SK-N-SH (cell line): ENCODE data around the gene HRK. TPM values are rescaled to one million over a fixed set of nuclear protein-coding genes. Genes with fewer than 3 reads are reported as not detected.
A peak's percentile ranks its signal among the peaks of the same experiment; 100 is the strongest.

Source experiments
- CTCF ChIA-PET: fragments of 300-600, 350-600 bp; formaldehyde crosslinking; extraction: SDS; loops from one replicate; lab custom pipeline; 2021; lab: Yijun Ruan, JAX
- POLR2A ChIA-PET: fragments of 350-600 bp; sonication (Branson Sonifier 250); formaldehyde crosslinking; extraction: SDS; loops from one replicate; lab custom pipeline; 2020; ENCODE audit warnings: antibody characterized with exemption, inconsistent platforms; lab: Yijun Ruan, JAX
- DNase-seq: peaks from one replicate; pipeline ENCODE4 v3.0.0; 2012
- H2AFZ ChIP-seq: fragments of 200-600 bp; sonication (generic); 2 replicates; pipeline ENCODE4 v1.8.1; 2016; ENCODE audit warnings: antibody characterized with exemption, mild to moderate bottlenecking, low read depth
- H3F3A ChIP-seq: fragments of 200-600 bp; sonication (generic); replicated peaks from 2 replicates; pipeline ENCODE3; 2016; ENCODE audit warnings: antibody characterized with exemption, mild to moderate bottlenecking; ENCODE audit not compliant: insufficient read depth
- H3K27ac ChIP-seq, 2 experiments: fragments of 200-500 bp in 1 of 2; fragments of 200-600 bp in 1 of 2; sonication (Bioruptor generic) in 1 of 2; sonication (generic), shearing (Covaris generic) in 1 of 2; 2 replicates each; pipeline versions ENCODE4 v1.5.1 to v1.6.1; 2014 to 2016; ENCODE audit warnings: low read depth in 2 of 2, inconsistent platforms in 1 of 2, low read length in 1 of 2, mild to moderate bottlenecking in 1 of 2, mixed read lengths in 1 of 2
- H3K27me3 ChIP-seq: fragments of 200-600 bp; sonication (generic), shearing (Covaris generic); 2 replicates; pipeline ENCODE4 v1.6.1; 2016; ENCODE audit warnings: mixed run types; ENCODE audit not compliant: insufficient read depth
- H3K36me3 ChIP-seq, 2 experiments: fragments of 200-500 bp in 1 of 2; fragments of 200-600 bp in 1 of 2; sonication (Bioruptor generic) in 1 of 2; sonication (generic) in 1 of 2; replicated peaks in 1 of 2; 2 replicates each; pipeline versions ENCODE3 to v1.5.1; 2014 to 2016; ENCODE audit warnings: low read length in 1 of 2, mild to moderate bottlenecking in 1 of 2; ENCODE audit not compliant: insufficient read depth in 2 of 2, control insufficient read depth in 1 of 2
- H3K4me1 ChIP-seq, 2 experiments: fragments of 200-500 bp in 1 of 2; fragments of 200-600 bp in 1 of 2; sonication (Bioruptor generic) in 1 of 2; sonication (generic), shearing (Covaris generic) in 1 of 2; 2 replicates each; pipeline versions ENCODE4 v1.5.1 to v1.6.1; 2014 to 2016; ENCODE audit warnings: low read depth in 1 of 2, low read length in 1 of 2, mixed run types in 1 of 2; ENCODE audit not compliant: insufficient read depth in 2 of 2, control insufficient read depth in 1 of 2
- H3K4me2 ChIP-seq: fragments of 200-600 bp; sonication (generic), shearing (Covaris generic); 2 replicates; pipeline ENCODE4 v1.6.1; 2017; ENCODE audit warnings: mixed run types
- H3K4me3 ChIP-seq, 2 experiments: fragments of 200-500 bp in 1 of 2; fragments of 200-600 bp in 1 of 2; sonication (Bioruptor generic) in 1 of 2; sonication (generic), shearing (Covaris generic) in 1 of 2; 2 replicates each; pipeline versions ENCODE4 v1.5.1 to v1.8.1; 2014 to 2016; ENCODE audit warnings: low read depth in 2 of 2, inconsistent platforms in 1 of 2, low read length in 1 of 2, mild to moderate bottlenecking in 1 of 2, mixed read lengths in 1 of 2, moderate library complexity in 1 of 2
- H3K79me2 ChIP-seq: fragments of 200-600 bp; sonication (generic); 2 replicates; pipeline ENCODE4 v1.8.1; 2017; ENCODE audit warnings: mild to moderate bottlenecking; ENCODE audit not compliant: insufficient read depth
- H3K9ac ChIP-seq: fragments of 200-600 bp; sonication (generic); 2 replicates; pipeline ENCODE4 v1.6.1; 2017; ENCODE audit warnings: mixed run types
- H3K9me2 ChIP-seq: fragments of 200-600 bp; sonication (generic); 2 replicates; pipeline ENCODE4 v1.6.1; 2017; ENCODE audit warnings: mixed run types
- H3K9me3 ChIP-seq: fragments of 200-600 bp; sonication (generic); 2 replicates; pipeline ENCODE4 v1.6.1; 2017; ENCODE audit warnings: mixed run types, mild to moderate bottlenecking, moderate library complexity
- H4K20me1 ChIP-seq: fragments of 200-600 bp; sonication (generic); 2 replicates; pipeline ENCODE4 v1.6.1; 2017; ENCODE audit warnings: mild to moderate bottlenecking, mixed run types; ENCODE audit not compliant: insufficient read depth
- CHD2 ChIP-seq: fragments of 150-350 bp; IDR thresholded peaks from 2 replicates; pipeline ENCODE4 v1.6.1; 2018; ENCODE audit warnings: low read length; ENCODE audit not compliant: partially characterized antibody
- CTCF ChIP-seq: fragments of 200-600 bp; sonication (generic); IDR thresholded peaks from 2 replicates; pipeline ENCODE4 v1.6.1; 2017; ENCODE audit warnings: antibody characterized with exemption, mild to moderate bottlenecking, moderate library complexity
- FOSL2 ChIP-seq: IDR thresholded peaks from 2 replicates; pipeline ENCODE4 v1.4.0; 2012; ENCODE audit warnings: low read depth, mild to moderate bottlenecking, moderate library complexity, borderline replicate concordance
- GABPA ChIP-seq: IDR thresholded peaks from 2 replicates; pipeline ENCODE4 v1.4.0; 2012; ENCODE audit warnings: low read depth, mild to moderate bottlenecking
- GATA2 ChIP-seq: sonication (generic); formaldehyde crosslinking; IDR thresholded peaks from 2 replicates; pipeline ENCODE4 v1.5.0; 2020; ENCODE audit warnings: mild to moderate bottlenecking, missing genetic modification reagents
- MAX ChIP-seq: IDR thresholded peaks from 2 replicates; pipeline ENCODE4 v1.4.0; 2012; ENCODE audit warnings: low read depth
- MXI1 ChIP-seq: IDR thresholded peaks from 2 replicates; pipeline ENCODE4 v1.6.1; 2012; ENCODE audit warnings: mild to moderate bottlenecking, low read depth, low read length, improper control_type of control experiment
- NFIC ChIP-seq: IDR thresholded peaks from 2 replicates; pipeline ENCODE4 v1.4.0; 2012; ENCODE audit warnings: borderline replicate concordance
- NRF1 ChIP-seq: IDR thresholded peaks from 2 replicates; pipeline ENCODE4 v1.6.1; 2012; ENCODE audit warnings: low read depth, mild to moderate bottlenecking, low read length
- PBX3 ChIP-seq: IDR thresholded peaks from 2 replicates; pipeline ENCODE4; 2012
- POLR2AphosphoS5 ChIP-seq: IDR thresholded peaks from 2 replicates; pipeline ENCODE4 v1.6.1; 2012; ENCODE audit warnings: low read depth, low read length
- RAD21 ChIP-seq: IDR thresholded peaks from 2 replicates; pipeline ENCODE4 v1.6.1; 2012; ENCODE audit warnings: mild to moderate bottlenecking, low read length
- RCOR1 ChIP-seq: fragments of 150-350 bp; IDR thresholded peaks from 2 replicates; pipeline ENCODE4 v1.6.1; 2017; ENCODE audit warnings: antibody characterized with exemption, low read length
- RFX5 ChIP-seq: IDR thresholded peaks from 2 replicates; pipeline ENCODE4 v1.6.1; 2012; ENCODE audit warnings: mild to moderate bottlenecking, improper control_type of control experiment, low read length
- SIN3A ChIP-seq: IDR thresholded peaks from 2 replicates; pipeline ENCODE4 v1.6.1; 2012; ENCODE audit warnings: low read depth, mild to moderate bottlenecking, low read length, moderate library complexity, borderline replicate concordance
- SMC3 ChIP-seq: IDR thresholded peaks from 2 replicates; pipeline ENCODE4 v1.6.1; 2012; ENCODE audit warnings: low read depth, low read length, improper control_type of control experiment
- TCF12 ChIP-seq: IDR thresholded peaks from 2 replicates; pipeline ENCODE4 v1.4.0; 2012
- USF2 ChIP-seq: fragments of 150-350 bp; IDR thresholded peaks from 2 replicates; pipeline ENCODE4 v1.6.1; 2017; ENCODE audit warnings: antibody characterized with exemption, low read length, low read depth, borderline replicate concordance
- WGBS: methylation state at CpG from one replicate; pipeline ENCODE4 v1.1.6; 2017; ENCODE audit warnings: low lambda C conversion rate; 5-methylcytosine and 5-hydroxymethylcytosine counted together
- polyA plus RNA-seq, 3 experiments: library from polyadenylated mRNA; depleted of rRNA; stranded (reverse); fragments of >200 nt; gene quantifications; 2 replicates each; pipeline ENCODE4 v1.2.3, GENCODE V29; 2012
- TF ChIP-seq, protein P1 (sequence below): IDR thresholded peaks from 2 replicates; pipeline ENCODE4 v1.6.1; 2012; ENCODE audit warnings: mild to moderate bottlenecking, low read depth, low read length, moderate library complexity

Gene HRK
- polyA plus RNA-seq, 1 of the 3 experiments (the other 2 are of a cell fraction): 0.02 TPM

- peak; percentile 83 for DNase-seq
- no peak overlapping the region for H3K27ac ChIP-seq
- H3K4me1 ChIP-seq: peaks cover 0 to 15% of the 10 kb centered on the region in 2 experiments; a peak in 1 of 4 replicates
- H3K4me2 ChIP-seq: peak overlapping the region; percentile 59
- TF ChIP-seq GATA2 (CRISPR knock-in tag): no peak
- no peak for TF ChIP-seq SMC3
- no peak for TF ChIP-seq RAD21
- TF ChIP-seq FOSL2: no peak
- no peak for TF ChIP-seq TCF12
- TF ChIP-seq, protein P1, sequence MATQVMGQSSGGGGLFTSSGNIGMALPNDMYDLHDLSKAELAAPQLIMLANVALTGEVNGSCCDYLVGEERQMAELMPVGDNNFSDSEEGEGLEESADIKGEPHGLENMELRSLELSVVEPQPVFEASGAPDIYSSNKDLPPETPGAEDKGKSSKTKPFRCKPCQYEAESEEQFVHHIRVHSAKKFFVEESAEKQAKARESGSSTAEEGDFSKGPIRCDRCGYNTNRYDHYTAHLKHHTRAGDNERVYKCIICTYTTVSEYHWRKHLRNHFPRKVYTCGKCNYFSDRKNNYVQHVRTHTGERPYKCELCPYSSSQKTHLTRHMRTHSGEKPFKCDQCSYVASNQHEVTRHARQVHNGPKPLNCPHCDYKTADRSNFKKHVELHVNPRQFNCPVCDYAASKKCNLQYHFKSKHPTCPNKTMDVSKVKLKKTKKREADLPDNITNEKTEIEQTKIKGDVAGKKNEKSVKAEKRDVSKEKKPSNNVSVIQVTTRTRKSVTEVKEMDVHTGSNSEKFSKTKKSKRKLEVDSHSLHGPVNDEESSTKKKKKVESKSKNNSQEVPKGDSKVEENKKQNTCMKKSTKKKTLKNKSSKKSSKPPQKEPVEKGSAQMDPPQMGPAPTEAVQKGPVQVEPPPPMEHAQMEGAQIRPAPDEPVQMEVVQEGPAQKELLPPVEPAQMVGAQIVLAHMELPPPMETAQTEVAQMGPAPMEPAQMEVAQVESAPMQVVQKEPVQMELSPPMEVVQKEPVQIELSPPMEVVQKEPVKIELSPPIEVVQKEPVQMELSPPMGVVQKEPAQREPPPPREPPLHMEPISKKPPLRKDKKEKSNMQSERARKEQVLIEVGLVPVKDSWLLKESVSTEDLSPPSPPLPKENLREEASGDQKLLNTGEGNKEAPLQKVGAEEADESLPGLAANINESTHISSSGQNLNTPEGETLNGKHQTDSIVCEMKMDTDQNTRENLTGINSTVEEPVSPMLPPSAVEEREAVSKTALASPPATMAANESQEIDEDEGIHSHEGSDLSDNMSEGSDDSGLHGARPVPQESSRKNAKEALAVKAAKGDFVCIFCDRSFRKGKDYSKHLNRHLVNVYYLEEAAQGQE: no peak
- no peak for TF ChIP-seq USF2
- no peak for TF ChIP-seq CTCF
- no peak for TF ChIP-seq POLR2AphosphoS5
- TF ChIP-seq PBX3: no peak
- TF ChIP-seq RFX5: no peak
- TF ChIP-seq MXI1: no peak
- no peak for TF ChIP-seq RCOR1
- TF ChIP-seq MAX: no peak
- no peak for TF ChIP-seq SIN3A
- TF ChIP-seq NRF1: no peak
- TF ChIP-seq NFIC: no peak
- TF ChIP-seq CHD2: no peak
- no peak for TF ChIP-seq GABPA
- peak overlapping the region; percentile 19 to 46; a peak in 3 of 4 replicates for H3K4me3 ChIP-seq
- no peaks in the 10 kb centered on the region for H3K36me3 ChIP-seq
- WGBS: 1% methylated on average over 22 of the region's 65 CpGs
- no peaks in the 10 kb centered on the region for H3K79me2 ChIP-seq
- H4K20me1 ChIP-seq: 0 out of 2 replicates have a peak, but pooled peaks cover 6% of the 10 kb centered on the region
- POLR2A ChIA-PET: interaction anchor here (0.9 to 1.2 kb wide), 3 partner anchors 30 to 83 kb away, joined by 3 read pairs; partner anchors contain the start of gene FBXW8
- H2AFZ ChIP-seq: no peak overlapping the region
- no peaks in the 10 kb centered on the region for H3F3A ChIP-seq
- no peak overlapping the region for H3K9ac ChIP-seq
- CTCF ChIA-PET: interaction anchor here (1.1 to 2.3 kb wide), 6 partner anchors 11 to 191 kb away, joined by 3 to 7 read pairs (median 4); no protein-coding TSS in a partner anchor
- H3K9me2 ChIP-seq: no peaks in the 10 kb centered on the region
- no peaks in the 10 kb centered on the region for H3K9me3 ChIP-seq
- H3K27me3 ChIP-seq: peaks cover 50% of the 10 kb centered on the region
Measured at GRCh38 chr12:116880817-116881324, 370 bp downstream of the HRK start.
